ENCODE results near the gene SYNGR4.
A peak's percentile ranks its signal among the peaks of the same experiment; 100 is the strongest.
"Not testable (repeated sequence)": the region's sequence is repeated elsewhere in the genome, so short reads cannot be mapped to it uniquely, and the experiment has no call there.

SYNGR4 gene

GRCh38 chr19:48363810-48364597 is at the start of gene SYNGR4, which contains the start of gene TMEM143:
Gene SYNGR4, plus strand, starts transcription at chr19:48364367. Its CDS starts 1,476 bp downstream, at chr19:48365843.
Gene TMEM143, minus strand, starts transcription at chr19:48363940. Its CDS starts 20 bp downstream, at chr19:48363920.
- DNase-seq (ENCODE audit: low spot score): peak; percentile 98

GRCh38 chr19:48315712-48316111 is 48.5 kb upstream of the SYNGR4 start:
- DNase-seq (ENCODE audit: low spot score): no peak

- not testable (repeated sequence) for DNase-seq (ENCODE audit: low spot score)
Measured at GRCh38 chr19:48317708-48317960, 46.5 kb upstream of the SYNGR4 start.

GRCh38 chr19:48318286-48318987 is 45.7 kb upstream of the SYNGR4 start:
- no peak for DNase-seq (ENCODE audit: low spot score)

GRCh38 chr19:48319647-48320541 is 44.3 kb upstream of the SYNGR4 start:
- DNase-seq (ENCODE audit: low spot score): peak; percentile 85

- peak; percentile 96 for DNase-seq (ENCODE audit: low spot score)
Measured at GRCh38 chr19:48321372-48321621, 42.9 kb upstream of the SYNGR4 start.

- DNase-seq (ENCODE audit: low spot score): peak; percentile 98
Measured at GRCh38 chr19:48321622-48322591, 42.3 kb upstream of the SYNGR4 start.

GRCh38 chr19:48325265-48325910 is 38.8 kb upstream of the SYNGR4 start, which contains the start of gene EMP3:
Gene EMP3, plus strand, starts transcription at chr19:48325552. Its CDS starts 1,293 bp downstream, at chr19:48326845.
- no peak for DNase-seq (ENCODE audit: low spot score)

GRCh38 chr19:48329167-48329891 is 34.8 kb upstream of the SYNGR4 start:
- no peak for DNase-seq (ENCODE audit: low spot score)

GRCh38 chr19:48330012-48330681 is 34.0 kb upstream of the SYNGR4 start:
- peak; percentile 90 for DNase-seq (ENCODE audit: low spot score)

GRCh38 chr19:48332351-48332661 is 31.9 kb upstream of the SYNGR4 start:
- no peak for DNase-seq (ENCODE audit: low spot score)

- DNase-seq (ENCODE audit: low spot score): peak; percentile 85
Measured at GRCh38 chr19:48332662-48333466, 31.3 kb upstream of the SYNGR4 start.

GRCh38 chr19:48333467-48334384 is 30.4 kb upstream of the SYNGR4 start:
- peak; percentile 93 for DNase-seq (ENCODE audit: low spot score)

- DNase-seq (ENCODE audit: low spot score): no peak
Measured at GRCh38 chr19:48338253-48338755, 25.9 kb upstream of the SYNGR4 start.

GRCh38 chr19:48338802-48339503 is 25.2 kb upstream of the SYNGR4 start:
- DNase-seq (ENCODE audit: low spot score): no peak

- peak; percentile 72 for DNase-seq (ENCODE audit: low spot score)
Measured at GRCh38 chr19:48340995-48341394, 23.2 kb upstream of the SYNGR4 start.

Data from D341Med (cell line).